ENCODE results near the gene PRKAG2. TPM values are rescaled to one million over a fixed set of nuclear protein-coding genes. Genes with fewer than 3 reads are reported as not detected.

The PRKAG2 gene
- total and polyA plus RNA-seq, 2 of the 13 experiments (the other 11 are each of a cell fraction or from before 2014, with no cell fraction given): 0.90 to 1.3 TPM

DNA sequence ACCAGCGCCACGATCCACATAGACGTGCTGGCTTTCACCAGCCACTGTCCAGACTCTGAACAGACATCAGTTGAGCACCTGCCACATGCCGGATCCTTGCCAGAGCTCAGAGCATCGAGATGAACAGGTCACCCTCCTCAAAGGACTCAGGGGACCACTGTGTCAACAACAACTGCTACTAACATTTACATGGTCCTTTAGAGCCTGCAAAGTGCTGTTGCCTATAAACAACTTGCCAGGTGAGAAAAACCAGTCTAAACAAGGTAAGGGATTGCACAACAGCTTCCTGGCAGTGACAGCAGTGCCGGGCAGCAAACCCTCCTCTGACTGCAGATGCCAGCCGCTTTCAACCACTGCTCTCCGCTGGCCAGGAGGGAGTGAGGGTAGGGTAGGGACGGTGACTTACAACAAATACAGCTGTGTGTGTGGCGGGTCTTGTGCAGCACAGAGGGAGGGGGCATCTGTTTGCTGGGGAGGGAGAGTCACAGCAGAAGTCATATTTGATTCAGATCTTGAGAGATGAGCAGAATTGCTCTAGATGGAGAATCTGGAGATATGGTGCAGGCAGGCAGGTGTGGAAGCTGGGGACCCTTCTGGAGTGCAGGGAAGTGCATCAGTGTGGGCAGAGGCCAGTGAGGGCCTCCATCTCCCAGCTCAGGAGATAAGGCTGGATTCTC is 324.4 kb downstream of the PRKAG2 start (continued):
- TF ChIP-seq RERE (CRISPR knock-in tag; IDR thresholded peaks at IDR 0.05; ENCODE audit: low read depth): no peak
- peak; percentile 22; the same call in 1 of the 2 replicates for TF ChIP-seq CEBPG (CRISPR knock-in tag; IDR thresholded peaks at IDR 0.05)

DNA sequence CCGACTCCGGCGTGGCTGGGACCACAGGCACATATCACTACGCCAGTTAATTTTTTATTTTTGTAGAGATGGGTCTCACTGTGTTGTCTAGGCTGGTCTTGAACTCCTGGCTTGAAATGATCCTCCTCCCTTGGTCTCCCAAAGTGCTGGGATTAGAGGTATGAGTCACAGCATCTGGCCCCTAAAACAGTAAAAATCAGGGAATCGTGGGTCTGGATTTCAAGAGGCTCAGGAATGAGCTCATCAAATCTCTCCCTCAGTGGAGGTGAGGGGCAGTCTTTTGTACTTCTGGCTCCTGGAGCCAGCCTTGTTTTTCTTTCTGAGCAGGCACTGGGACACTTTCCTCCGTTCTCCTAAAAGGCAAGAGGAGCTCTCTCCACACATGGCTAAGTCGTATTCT is 325.1 kb downstream of the PRKAG2 start:
- H2AFZ ChIP-seq (ENCODE audit: low read length): no peak overlapping the region
- H3K36me3 ChIP-seq (replicated peaks in 1 of 2; ENCODE audit: control insufficient read depth in 1 of 2, insufficient read depth in 2 of 2, low read length in 2 of 2): no peaks in the 10 kb centered on the region
- H3K4me1 ChIP-seq (ENCODE audit: insufficient read depth, low read length): peaks cover 12% of the 10 kb centered on the region
- ATAC-seq (no peak), FAIRE-seq (no peak), DNase-seq (ENCODE audit: low spot score) (no peak)
- no peaks in the 10 kb centered on the region for H3K79me2 ChIP-seq (ENCODE audit: insufficient read depth, low read length)
- WGBS (ENCODE audit: low lambda C conversion rate): 79% methylated on average over 7 of the region's 7 CpGs
- intact Hi-C loops (cut with micrococcal nuclease; ENCODE audit: unreplicated experiment) (no loop called here), in situ Hi-C loops (cut with HindIII; ENCODE audit: extremely low pct_ligation_motif_present, low pct_unique_long_range_greater_than_20kb) (no loop called here)
- H3K27ac ChIP-seq (ENCODE audit: extremely low read length, insufficient read depth, low read length): no peak overlapping the region
- ChIA-PET CTCF (ENCODE audit: low intra/inter-chr PET ratio, low total read pairs) (no interaction called here), POLR2A (no interaction called here)
- peaks cover 2 to 8% of the 10 kb centered on the region in 2 experiments; a peak in 2 of 5 replicates for H3K27me3 ChIP-seq (ENCODE audit: control insufficient read depth in 1 of 2, insufficient read depth in 2 of 2, low read length in 2 of 2)
- no peak overlapping the region for H3K4me3 ChIP-seq (replicated peaks in 1 of 3; ENCODE audit: insufficient read depth in 1 of 3, low read depth in 2 of 3, low read length in 3 of 3)
- no peak overlapping the region for H3K9ac ChIP-seq (ENCODE audit: insufficient read depth, low read depth, low read length)
- no peaks in the 10 kb centered on the region for H3K9me3 ChIP-seq (ENCODE audit: low read length)
- H3K4me2 ChIP-seq (ENCODE audit: low read depth, low read length): no peak overlapping the region
- BruUV-seq (replicated peaks): no TSS peak
- H4K20me1 ChIP-seq (ENCODE audit: insufficient read depth, low read length): no peaks in the 10 kb centered on the region
- TF ChIP-seq MEF2D (CRISPR knock-in tag; IDR thresholded peaks at IDR 0.05): no peak
- no peak for TF ChIP-seq ZSCAN12 (CRISPR knock-in tag; IDR thresholded peaks at IDR 0.05)
- TF ChIP-seq, protein P1, sequence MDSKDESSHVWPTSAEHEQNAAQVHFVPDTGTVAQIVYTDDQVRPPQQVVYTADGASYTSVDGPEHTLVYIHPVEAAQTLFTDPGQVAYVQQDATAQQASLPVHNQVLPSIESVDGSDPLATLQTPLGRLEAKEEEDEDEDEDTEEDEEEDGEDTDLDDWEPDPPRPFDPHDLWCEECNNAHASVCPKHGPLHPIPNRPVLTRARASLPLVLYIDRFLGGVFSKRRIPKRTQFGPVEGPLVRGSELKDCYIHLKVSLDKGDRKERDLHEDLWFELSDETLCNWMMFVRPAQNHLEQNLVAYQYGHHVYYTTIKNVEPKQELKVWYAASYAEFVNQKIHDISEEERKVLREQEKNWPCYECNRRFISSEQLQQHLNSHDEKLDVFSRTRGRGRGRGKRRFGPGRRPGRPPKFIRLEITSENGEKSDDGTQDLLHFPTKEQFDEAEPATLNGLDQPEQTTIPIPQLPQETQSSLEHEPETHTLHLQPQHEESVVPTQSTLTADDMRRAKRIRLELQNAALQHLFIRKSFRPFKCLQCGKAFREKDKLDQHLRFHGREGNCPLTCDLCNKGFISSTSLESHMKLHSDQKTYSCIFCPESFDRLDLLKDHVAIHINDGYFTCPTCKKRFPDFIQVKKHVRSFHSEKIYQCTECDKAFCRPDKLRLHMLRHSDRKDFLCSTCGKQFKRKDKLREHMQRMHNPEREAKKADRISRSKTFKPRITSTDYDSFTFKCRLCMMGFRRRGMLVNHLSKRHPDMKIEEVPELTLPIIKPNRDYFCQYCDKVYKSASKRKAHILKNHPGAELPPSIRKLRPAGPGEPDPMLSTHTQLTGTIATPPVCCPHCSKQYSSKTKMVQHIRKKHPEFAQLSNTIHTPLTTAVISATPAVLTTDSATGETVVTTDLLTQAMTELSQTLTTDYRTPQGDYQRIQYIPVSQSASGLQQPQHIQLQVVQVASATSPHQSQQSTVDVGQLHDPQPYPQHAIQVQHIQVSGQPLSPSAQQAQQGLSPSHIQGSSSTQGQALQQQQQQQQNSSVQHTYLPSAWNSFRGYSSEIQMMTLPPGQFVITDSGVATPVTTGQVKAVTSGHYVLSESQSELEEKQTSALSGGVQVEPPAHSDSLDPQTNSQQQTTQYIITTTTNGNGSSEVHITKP (CRISPR knock-in tag; IDR thresholded peaks at IDR 0.05; ENCODE audit: low read depth): no peak
- no peak for TF ChIP-seq ETV6 (CRISPR knock-in tag; conservative IDR thresholded peaks at IDR 0.05)
- no peak for TF ChIP-seq REXO4 (CRISPR knock-in tag; IDR thresholded peaks at IDR 0.05; ENCODE audit: borderline replicate concordance)
- TF ChIP-seq SKI (IDR thresholded peaks at IDR 0.05; ENCODE audit: partially characterized antibody): no peak
- TF ChIP-seq GTF3A (CRISPR knock-in tag; conservative IDR thresholded peaks at IDR 0.05): no peak
- no peak for TF ChIP-seq MAZ (IDR thresholded peaks at IDR 0.05; ENCODE audit: borderline replicate concordance, low read depth, low read length)
- no peak for TF ChIP-seq MAZ (CRISPR knock-in tag; IDR thresholded peaks at IDR 0.05; ENCODE audit: low read depth)
- TF ChIP-seq ZNF607 (CRISPR knock-in tag; IDR thresholded peaks at IDR 0.05; ENCODE audit: borderline replicate concordance): no peak
- TF ChIP-seq, protein P2, sequence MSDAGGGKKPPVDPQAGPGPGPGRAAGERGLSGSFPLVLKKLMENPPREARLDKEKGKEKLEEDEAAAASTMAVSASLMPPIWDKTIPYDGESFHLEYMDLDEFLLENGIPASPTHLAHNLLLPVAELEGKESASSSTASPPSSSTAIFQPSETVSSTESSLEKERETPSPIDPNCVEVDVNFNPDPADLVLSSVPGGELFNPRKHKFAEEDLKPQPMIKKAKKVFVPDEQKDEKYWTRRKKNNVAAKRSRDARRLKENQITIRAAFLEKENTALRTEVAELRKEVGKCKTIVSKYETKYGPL (CRISPR knock-in tag; IDR thresholded peaks at IDR 0.05): no peak
- no peak for TF ChIP-seq NCOR1 (IDR thresholded peaks at IDR 0.05; ENCODE audit: borderline replicate concordance, low read length)
